OCI-LY3 (cell line): Measurements from ENCODE around the gene DUXA.
A peak's percentile ranks its signal among the peaks of the same experiment; 100 is the strongest.

Experiments used
- H2AFZ ChIP-seq: fragments of 200-600, 300-600 bp; shearing (Covaris generic); 2 replicates; pipeline ENCODE4 v1.6.0; 2014; ENCODE audit warnings: antibody characterized with exemption, low read depth, low read length
- H3K27ac ChIP-seq: fragments of 200-600, 300-600 bp; sonication (generic); 2 replicates; pipeline ENCODE4 v1.5.1; 2014; ENCODE audit warnings: mild to moderate bottlenecking, low read length, moderate library complexity, mixed read lengths
- H3K27me3 ChIP-seq: fragments of 200-600, 300-600 bp; sonication (generic); 2 replicates; pipeline ENCODE4 v1.6.1; 2014; ENCODE audit warnings: low read depth, low read length, mixed read lengths
- H3K36me3 ChIP-seq: fragments of 200-600, 300-600 bp; sonication (generic); replicated peaks from 2 replicates; pipeline ENCODE3; 2014; ENCODE audit warnings: low read depth, low read length, mixed read lengths
- H3K4me1 ChIP-seq: fragments of 300-600, 200-600 bp; sonication (generic); 2 replicates; pipeline ENCODE4 v1.6.1; 2014; ENCODE audit warnings: low read length, mixed read lengths
- H3K4me2 ChIP-seq: fragments of 200-600, 300-600 bp; sonication (generic); 2 replicates; pipeline ENCODE4 v1.6.1; 2014; ENCODE audit warnings: low read length, mixed read lengths
- H3K4me3 ChIP-seq: fragments of 300-600, 200-600 bp; sonication (generic); 2 replicates; pipeline ENCODE4 v1.5.1; 2014; ENCODE audit warnings: antibody characterized with exemption, mild to moderate bottlenecking, low read length, moderate library complexity
- H3K79me2 ChIP-seq: fragments of 300-600, 200-600 bp; shearing (Covaris generic); 2 replicates; pipeline ENCODE4 v1.6.1; 2014; ENCODE audit warnings: mild to moderate bottlenecking, low read length, mixed read lengths
- H3K9ac ChIP-seq: fragments of 300-600, 200-600 bp; shearing (Covaris generic); 2 replicates; pipeline ENCODE4 v1.6.0; 2014; ENCODE audit warnings: mild to moderate bottlenecking, low read length, moderate library complexity
- H3K9me3 ChIP-seq: fragments of 200-600, 300-600 bp; shearing (Covaris generic); 2 replicates; pipeline ENCODE4 v1.6.1; 2014; ENCODE audit warnings: low read length, mixed read lengths; ENCODE audit not compliant: insufficient read depth
- H4K20me1 ChIP-seq: fragments of 200-600, 300-600 bp; sonication (generic); 2 replicates; pipeline ENCODE4 v1.6.1; 2016; ENCODE audit warnings: low read length, mixed read lengths; ENCODE audit not compliant: insufficient read depth
- EZH2phosphoT487 ChIP-seq: fragments of 200-600 bp; shearing (Covaris generic); IDR thresholded peaks from 2 replicates; pipeline ENCODE4 v1.6.1; 2018; ENCODE audit warnings: antibody characterized with exemption, mixed run types, low read depth
- TF ChIP-seq, protein P1 (sequence below): fragments of 200-600, 300-600 bp; sonication (generic); IDR thresholded peaks from 2 replicates; pipeline ENCODE4 v1.5.1; 2014; ENCODE audit warnings: antibody characterized with exemption, low read length, low read depth

Gene DUXA

DNA sequence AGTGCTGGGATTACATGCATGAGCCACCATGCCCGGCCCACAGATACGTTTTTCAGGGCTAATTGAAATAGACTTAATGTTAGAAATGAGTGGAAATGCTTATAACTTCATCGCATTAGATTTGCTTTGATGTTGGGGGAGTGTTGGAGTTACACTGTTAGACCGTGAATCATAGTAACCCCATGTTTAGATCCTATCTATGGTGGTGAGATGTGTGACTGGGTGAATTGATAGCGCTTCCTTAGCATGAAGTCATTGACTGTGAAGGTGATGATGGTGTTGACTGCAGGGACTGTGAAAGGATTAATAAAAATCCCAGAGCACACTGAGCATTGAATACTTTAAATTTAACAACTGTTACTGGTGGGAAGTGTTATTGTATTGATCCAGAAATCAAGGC is 25.7 kb upstream of the DUXA start:
- Histone ChIP-seq H3K4me3 (no peak overlapping the region), H4K20me1 (peaks cover 16% of the 10 kb centered on the region; the same call in 1 of the 2 replicates), H3K27ac (no peak overlapping the region), H2AFZ (no peak overlapping the region), H3K79me2 (peaks cover 32% of the 10 kb centered on the region), H3K36me3 (peaks cover 38% of the 10 kb centered on the region), H3K9ac (no peak overlapping the region), H3K27me3 (no peaks in the 10 kb centered on the region), H3K9me3 (peaks cover 13% of the 10 kb centered on the region; the same call in 1 of the 2 replicates), H3K4me2 (peak overlapping the region; percentile 83; the same call in 1 of the 2 replicates), H3K4me1 (peaks cover 20% of the 10 kb centered on the region)
- TF ChIP-seq EZH2phosphoT487, result no peak
- TF ChIP-seq, protein P1, sequence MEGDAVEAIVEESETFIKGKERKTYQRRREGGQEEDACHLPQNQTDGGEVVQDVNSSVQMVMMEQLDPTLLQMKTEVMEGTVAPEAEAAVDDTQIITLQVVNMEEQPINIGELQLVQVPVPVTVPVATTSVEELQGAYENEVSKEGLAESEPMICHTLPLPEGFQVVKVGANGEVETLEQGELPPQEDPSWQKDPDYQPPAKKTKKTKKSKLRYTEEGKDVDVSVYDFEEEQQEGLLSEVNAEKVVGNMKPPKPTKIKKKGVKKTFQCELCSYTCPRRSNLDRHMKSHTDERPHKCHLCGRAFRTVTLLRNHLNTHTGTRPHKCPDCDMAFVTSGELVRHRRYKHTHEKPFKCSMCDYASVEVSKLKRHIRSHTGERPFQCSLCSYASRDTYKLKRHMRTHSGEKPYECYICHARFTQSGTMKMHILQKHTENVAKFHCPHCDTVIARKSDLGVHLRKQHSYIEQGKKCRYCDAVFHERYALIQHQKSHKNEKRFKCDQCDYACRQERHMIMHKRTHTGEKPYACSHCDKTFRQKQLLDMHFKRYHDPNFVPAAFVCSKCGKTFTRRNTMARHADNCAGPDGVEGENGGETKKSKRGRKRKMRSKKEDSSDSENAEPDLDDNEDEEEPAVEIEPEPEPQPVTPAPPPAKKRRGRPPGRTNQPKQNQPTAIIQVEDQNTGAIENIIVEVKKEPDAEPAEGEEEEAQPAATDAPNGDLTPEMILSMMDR, result no peak

DNA sequence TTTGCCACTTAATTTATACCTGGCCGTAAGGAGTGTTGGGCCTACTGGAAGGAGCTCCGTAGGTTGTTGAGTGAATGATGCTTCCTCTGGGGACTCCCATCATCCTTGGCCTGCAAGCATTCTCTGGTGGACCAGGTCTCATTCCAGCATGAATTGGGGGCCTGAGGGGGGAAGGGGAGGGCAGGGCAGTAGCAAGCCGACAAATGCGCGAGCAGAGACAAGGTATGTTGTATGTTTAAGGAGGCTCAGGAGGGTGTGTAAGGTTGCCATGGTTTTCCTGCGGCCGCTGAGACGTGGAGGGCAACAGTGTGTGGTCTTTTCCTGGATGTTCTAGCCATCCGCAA is 24.8 kb upstream of the DUXA start:
- TF ChIP-seq EZH2phosphoT487, result no peak
- TF ChIP-seq, protein P1, result no peak
- peak overlapping the region; percentile 83 for H3K4me2 ChIP-seq
- H3K9me3 ChIP-seq, result peaks cover 21% of the 10 kb centered on the region; the same call in 1 of the 2 replicates
- peaks cover 20% of the 10 kb centered on the region for H3K4me1 ChIP-seq
- peaks cover 38% of the 10 kb centered on the region for H3K36me3 ChIP-seq
- no peak overlapping the region for H2AFZ ChIP-seq
- H3K27ac ChIP-seq, result peak overlapping the region; percentile 57; the same call in 1 of the 2 replicates
- H3K27me3 ChIP-seq, result no peaks in the 10 kb centered on the region
- H4K20me1 ChIP-seq, result peaks cover 16% of the 10 kb centered on the region; the same call in 1 of the 2 replicates
- H3K79me2 ChIP-seq, result peaks cover 32% of the 10 kb centered on the region
- H3K4me3 ChIP-seq, result peak overlapping the region; percentile 95
- H3K9ac ChIP-seq, result peak overlapping the region; percentile 87

DNA sequence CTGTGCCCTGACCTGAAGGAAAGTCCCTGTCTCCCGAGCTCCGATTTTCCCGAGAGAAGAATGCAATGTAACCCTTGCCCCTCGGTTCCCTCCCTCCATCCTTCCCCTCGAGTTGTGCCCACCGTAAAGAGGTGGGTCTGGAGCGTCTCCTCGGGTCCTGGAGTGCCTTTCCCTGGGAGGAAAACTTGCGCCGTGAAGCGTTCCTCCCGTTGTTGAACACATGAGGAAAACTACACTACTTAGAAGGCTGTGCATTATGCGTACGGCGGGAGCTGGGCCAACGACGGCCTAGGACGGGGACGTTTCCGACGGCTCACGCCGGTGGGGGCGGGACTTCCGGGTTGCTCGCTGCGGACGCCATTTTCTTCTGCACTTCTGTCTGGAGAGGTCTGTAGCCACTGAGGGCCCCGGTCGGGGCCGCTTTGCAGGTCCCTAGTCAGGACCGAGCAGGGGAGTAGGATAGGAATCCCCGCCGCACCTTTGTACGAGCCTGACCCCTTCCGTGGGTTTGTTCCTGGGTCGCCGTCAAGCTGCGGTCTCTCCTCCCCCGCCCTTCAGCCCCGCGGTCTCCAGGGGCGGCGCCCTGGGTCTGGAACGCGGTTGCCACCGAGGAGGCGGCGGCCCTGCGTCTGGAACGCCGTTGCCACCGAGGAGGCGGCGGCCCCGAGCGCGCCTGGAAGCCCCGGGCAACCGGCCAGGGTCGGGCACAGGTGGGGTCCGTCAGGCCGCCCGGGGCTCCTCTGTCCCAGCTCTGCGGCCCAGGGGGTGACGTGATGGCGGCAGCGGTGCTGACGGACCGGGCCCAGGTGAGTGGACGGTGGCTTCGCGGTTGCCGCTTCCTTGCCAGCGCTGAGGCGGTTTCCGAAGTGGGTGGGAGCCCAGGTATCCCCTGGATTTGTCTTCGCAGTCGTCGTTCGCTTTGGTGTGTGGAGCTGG is 24.1 kb upstream of the DUXA start, which contains the start of gene ZNF264:
ZNF264 (plus strand) TSS at position 360 of the 936 bp plus-strand sequence; CDS start at position 774, 414 bp downstream.
- Histone ChIP-seq H4K20me1 (peaks cover 16% of the 10 kb centered on the region; the same call in 1 of the 2 replicates), H3K4me3 (peak within 1 kb of the TSS; percentile 95), H3K9me3 (peaks cover 21% of the 10 kb centered on the region; the same call in 1 of the 2 replicates), H3K36me3 (peaks cover 36% of the 10 kb centered on the region), H3K27me3 (no peaks in the 10 kb centered on the region), H2AFZ (peak within 1 kb of the TSS; percentile 99), H3K4me2 (peak within 1 kb of the TSS; percentile 83), H3K9ac (peak within 1 kb of the TSS; percentile 87), H3K27ac (peak within 1 kb of the TSS; percentile 57), H3K4me1 (peaks cover 20% of the 10 kb centered on the region), H3K79me2 (peaks cover 32% of the 10 kb centered on the region)
- TF ChIP-seq, protein P1, result no peak
- TF ChIP-seq EZH2phosphoT487, result no peak

DNA sequence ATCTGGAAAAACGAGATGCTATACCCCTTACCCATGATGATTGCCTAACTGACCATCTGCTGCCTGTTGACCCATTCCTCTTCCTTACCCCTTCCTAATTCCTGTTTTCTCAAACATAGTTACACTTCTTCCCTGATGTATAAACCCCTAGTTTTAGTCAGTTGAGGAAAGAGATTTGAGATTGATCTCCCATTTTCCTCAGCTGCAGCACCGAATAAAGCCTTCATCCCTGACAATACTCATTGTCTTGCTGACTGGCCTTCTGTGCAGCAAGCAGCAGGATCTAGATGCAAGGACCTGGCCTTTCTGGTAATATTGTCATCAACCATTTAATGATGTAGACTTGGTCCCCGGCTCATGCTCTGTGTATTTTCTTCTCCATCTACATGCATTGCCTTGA is 23.0 kb upstream of the DUXA start:
- Histone ChIP-seq H3K4me1 (peaks cover 20% of the 10 kb centered on the region), H3K4me3 (no peak overlapping the region), H3K9ac (no peak overlapping the region), H2AFZ (peak overlapping the region; percentile 99), H4K20me1 (peaks cover 16% of the 10 kb centered on the region; the same call in 1 of the 2 replicates), H3K27ac (no peak overlapping the region), H3K9me3 (peaks cover 21% of the 10 kb centered on the region; the same call in 1 of the 2 replicates), H3K36me3 (peaks cover 33% of the 10 kb centered on the region), H3K79me2 (peaks cover 32% of the 10 kb centered on the region), H3K27me3 (no peaks in the 10 kb centered on the region), H3K4me2 (no peak overlapping the region)
- TF ChIP-seq EZH2phosphoT487, result no peak
- TF ChIP-seq, protein P1, result no peak
